GM12878 (cell line): ENCODE results near the gene GMDS.

Experiments used
- BHLHE40 ChIP-seq, 2 experiments: fragments of 450-650 bp in 1 of 2; IDR thresholded peaks; 2 replicates each; pipeline ENCODE4 v1.6.1; 2011 to 2017; ENCODE audit warnings: low read depth in 2 of 2, borderline replicate concordance in 1 of 2, improper control_type of control experiment in 1 of 2, low read length in 1 of 2, mild to moderate bottlenecking in 1 of 2
- EP300 ChIP-seq, 2 experiments: fragments of 150-350 bp in 1 of 2; IDR thresholded peaks; 2 replicates each; pipeline ENCODE4 v1.6.1; 2011 to 2012; ENCODE audit warnings: low read depth in 2 of 2, low read length in 2 of 2, borderline replicate concordance in 1 of 2, improper control_type of control experiment in 1 of 2, inconsistent platforms in 1 of 2; ENCODE audit not compliant: control insufficient read depth in 1 of 2
- NBN ChIP-seq: fragments of 450-650 bp; IDR thresholded peaks from 2 replicates; pipeline ENCODE4 v1.6.1; 2016
- POLR2A ChIP-seq: IDR thresholded peaks from 2 replicates; pipeline ENCODE4 v1.6.1; 2011; ENCODE audit warnings: low read depth, mild to moderate bottlenecking, low read length
- POLR2AphosphoS5 ChIP-seq: IDR thresholded peaks from 2 replicates; pipeline ENCODE4 v1.6.1; 2011; ENCODE audit warnings: mild to moderate bottlenecking, low read length, inconsistent platforms
- RAD21 ChIP-seq: IDR thresholded peaks from 2 replicates; pipeline ENCODE4 v1.6.1; 2011; ENCODE audit warnings: mild to moderate bottlenecking, low read depth, low read length, moderate library complexity; ENCODE audit not compliant: insufficient read depth
- SRF ChIP-seq, 2 experiments: IDR thresholded peaks; 2 replicates each; pipeline ENCODE4 v1.6.1; 2011; ENCODE audit warnings: low read depth in 2 of 2, low read length in 2 of 2, mild to moderate bottlenecking in 1 of 2, moderate library complexity in 1 of 2
- TCF7 ChIP-seq: IDR thresholded peaks from 2 replicates; pipeline ENCODE4 v1.6.1; 2014; ENCODE audit warnings: antibody characterized with exemption, borderline replicate concordance
- TF ChIP-seq, protein P1 (sequence below): fragments of 450-650 bp; IDR thresholded peaks from 2 replicates; pipeline ENCODE4 v1.6.1; 2018; ENCODE audit warnings: mild to moderate bottlenecking, low read depth, moderate library complexity; ENCODE audit not compliant: partially characterized antibody

DNA sequence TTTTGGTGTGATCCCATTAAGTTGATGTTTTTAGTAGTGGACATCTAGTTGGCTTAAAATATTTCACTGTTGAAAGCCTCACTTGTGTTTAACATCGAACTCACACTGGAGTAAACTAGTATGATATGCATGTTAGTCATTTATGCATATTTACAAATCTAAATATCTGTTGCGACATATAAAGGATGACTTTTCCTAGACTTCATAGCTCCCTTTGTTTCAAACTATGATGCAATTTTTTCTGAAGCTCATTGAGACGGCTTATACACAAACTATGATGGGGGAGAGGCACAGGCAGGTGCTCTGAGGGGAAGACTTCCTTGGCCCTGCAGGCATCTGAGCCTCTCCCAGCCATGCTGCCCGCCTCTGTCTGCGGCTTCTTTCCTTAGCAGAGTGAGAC is 647.5 kb downstream of the GMDS start:
- TF ChIP-seq SRF (IDR thresholded peaks at IDR 0.05; ENCODE audit: low read depth in 2 of 2, low read length in 2 of 2) = no peak
- TF ChIP-seq POLR2AphosphoS5 = no peak
- TF ChIP-seq EP300 (IDR thresholded peaks at IDR 0.05; ENCODE audit: borderline replicate concordance in 1 of 2, control insufficient read depth in 1 of 2, low read depth in 2 of 2, low read length in 2 of 2) = no peak
- TF ChIP-seq BHLHE40 (IDR thresholded peaks at IDR 0.05; ENCODE audit: borderline replicate concordance in 1 of 2, low read depth in 2 of 2, low read length in 1 of 2) = no peak
- no peak for TF ChIP-seq POLR2A
- no peak for TF ChIP-seq RAD21
- TF ChIP-seq, protein P1, sequence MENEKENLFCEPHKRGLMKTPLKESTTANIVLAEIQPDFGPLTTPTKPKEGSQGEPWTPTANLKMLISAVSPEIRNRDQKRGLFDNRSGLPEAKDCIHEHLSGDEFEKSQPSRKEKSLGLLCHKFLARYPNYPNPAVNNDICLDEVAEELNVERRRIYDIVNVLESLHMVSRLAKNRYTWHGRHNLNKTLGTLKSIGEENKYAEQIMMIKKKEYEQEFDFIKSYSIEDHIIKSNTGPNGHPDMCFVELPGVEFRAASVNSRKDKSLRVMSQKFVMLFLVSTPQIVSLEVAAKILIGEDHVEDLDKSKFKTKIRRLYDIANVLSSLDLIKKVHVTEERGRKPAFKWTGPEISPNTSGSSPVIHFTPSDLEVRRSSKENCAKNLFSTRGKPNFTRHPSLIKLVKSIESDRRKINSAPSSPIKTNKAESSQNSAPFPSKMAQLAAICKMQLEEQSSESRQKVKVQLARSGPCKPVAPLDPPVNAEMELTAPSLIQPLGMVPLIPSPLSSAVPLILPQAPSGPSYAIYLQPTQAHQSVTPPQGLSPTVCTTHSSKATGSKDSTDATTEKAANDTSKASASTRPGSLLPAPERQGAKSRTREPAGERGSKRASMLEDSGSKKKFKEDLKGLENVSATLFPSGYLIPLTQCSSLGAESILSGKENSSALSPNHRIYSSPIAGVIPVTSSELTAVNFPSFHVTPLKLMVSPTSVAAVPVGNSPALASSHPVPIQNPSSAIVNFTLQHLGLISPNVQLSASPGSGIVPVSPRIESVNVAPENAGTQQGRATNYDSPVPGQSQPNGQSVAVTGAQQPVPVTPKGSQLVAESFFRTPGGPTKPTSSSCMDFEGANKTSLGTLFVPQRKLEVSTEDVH = no peak
- TF ChIP-seq TCF7 = no peak
- no peak for TF ChIP-seq NBN
